SK-N-SH treated with all-trans-retinoic acid at 6 μM for 48 hours (cell line): ENCODE results near the gene UBTD1.

Experiments
- ATAC-seq: fragments of 200-7000 bp; cut with Tn5 transposase; 3 replicates; pipeline ENCODE4 v1.9.1; 2020; ENCODE audit warnings: mild to moderate bottlenecking, moderate library complexity
- ARNTL ChIP-seq: fragments of 450-650 bp; formaldehyde crosslinking; IDR thresholded peaks from 2 replicates; pipeline ENCODE4 v1.5.0; 2020; ENCODE audit warnings: low read depth, mild to moderate bottlenecking, moderate library complexity, borderline replicate concordance
- BACH2 ChIP-seq: fragments of 250-450 bp; sonication (Bioruptor Pico); IDR thresholded peaks from 2 replicates; pipeline ENCODE4 v1.9.0; 2021; ENCODE audit warnings: mild to moderate bottlenecking, borderline replicate concordance
- GLIS3 ChIP-seq: fragments of 250-450 bp; sonication (Bioruptor Pico); IDR thresholded peaks from 2 replicates; pipeline ENCODE4 v1.5.0; 2020; ENCODE audit warnings: mild to moderate bottlenecking, moderate library complexity
- OSR1 ChIP-seq: fragments of 250-450 bp; sonication (Bioruptor Pico); IDR thresholded peaks from 2 replicates; pipeline ENCODE4 v1.8.0; 2022; ENCODE audit warnings: moderate library complexity, mild to moderate bottlenecking, inconsistent platforms
- PATZ1 ChIP-seq: fragments of 250-450 bp; sonication (Bioruptor Pico); IDR thresholded peaks from 2 replicates; pipeline ENCODE4 v1.8.0; 2020; ENCODE audit warnings: mild to moderate bottlenecking, moderate library complexity, borderline replicate concordance
- POU6F1 ChIP-seq: fragments of 250-450 bp; sonication (Bioruptor Pico); IDR thresholded peaks from 2 replicates; pipeline ENCODE4 v1.8.0; 2021; ENCODE audit warnings: low read depth, mild to moderate bottlenecking, moderate library complexity, borderline replicate concordance
- PPARA ChIP-seq: fragments of 250-450 bp; sonication (Bioruptor Pico); IDR thresholded peaks from 2 replicates; pipeline ENCODE4 v1.5.0; 2020; ENCODE audit warnings: mild to moderate bottlenecking, borderline replicate concordance
- RARB ChIP-seq: fragments of 250-450 bp; sonication (Bioruptor Pico); IDR thresholded peaks from 2 replicates; pipeline ENCODE4 v1.8.0; 2021; ENCODE audit warnings: mild to moderate bottlenecking, moderate library complexity
- SNAI2 ChIP-seq: fragments of 250-450 bp; sonication (Bioruptor Pico); IDR thresholded peaks from 2 replicates; pipeline ENCODE4 v1.5.0; 2020; ENCODE audit warnings: mild to moderate bottlenecking, moderate library complexity
- TCF4 ChIP-seq: fragments of 250-450 bp; sonication (Bioruptor Pico); IDR thresholded peaks from 2 replicates; pipeline ENCODE4 v1.8.0; 2021; ENCODE audit warnings: mild to moderate bottlenecking, moderate library complexity, borderline replicate concordance
- TOX ChIP-seq: fragments of 250-450 bp; sonication (Bioruptor Pico); IDR thresholded peaks from 2 replicates; pipeline ENCODE4 v1.8.0; 2021; ENCODE audit warnings: mild to moderate bottlenecking, moderate library complexity, borderline replicate concordance
- TSHZ2 ChIP-seq: fragments of 250-450 bp; sonication (Bioruptor Pico); IDR thresholded peaks from 2 replicates; pipeline ENCODE4 v1.5.0; 2020; ENCODE audit warnings: mild to moderate bottlenecking, moderate library complexity
- ZFP30 ChIP-seq: fragments of 450-650 bp; formaldehyde crosslinking; IDR thresholded peaks from 2 replicates; pipeline ENCODE4 v1.5.0; 2022; ENCODE audit warnings: mild to moderate bottlenecking, moderate library complexity
- ZNF565 ChIP-seq: fragments of 450-650 bp; formaldehyde crosslinking; conservative IDR thresholded peaks from 2 replicates; pipeline ENCODE4 v1.5.0; 2020; ENCODE audit warnings: low read depth, mild to moderate bottlenecking, moderate library complexity
- ZNF70 ChIP-seq: fragments of 450-650 bp; formaldehyde crosslinking; IDR thresholded peaks from 2 replicates; pipeline ENCODE4 v1.5.0; 2020; ENCODE audit warnings: mild to moderate bottlenecking, moderate library complexity
- ZNF8 ChIP-seq: fragments of 450-650 bp; formaldehyde crosslinking; IDR thresholded peaks from 2 replicates; pipeline ENCODE4 v1.5.0; 2020; ENCODE audit warnings: mild to moderate bottlenecking, moderate library complexity

Gene UBTD1

GRCh38 chr10:97584060-97584797, 85.5 kb downstream of the UBTD1 start, which contains the start of gene HOGA1 (continued):
- TF ChIP-seq TSHZ2 (CRISPR knock-in tag), result no peak
- no peak for TF ChIP-seq RARB (CRISPR knock-in tag)
- no peak for TF ChIP-seq ZFP30 (CRISPR knock-in tag)

- no peak for ATAC-seq
- TF ChIP-seq PPARA (CRISPR knock-in tag) (no peak), TSHZ2 (CRISPR knock-in tag) (no peak), ZNF565 (CRISPR knock-in tag) (no peak), SNAI2 (CRISPR knock-in tag) (no peak), GLIS3 (CRISPR knock-in tag) (no peak), TOX (CRISPR knock-in tag) (no peak), BACH2 (CRISPR knock-in tag) (no peak), PATZ1 (no peak), ZNF8 (CRISPR knock-in tag) (no peak), RARB (CRISPR knock-in tag) (no peak), ZNF70 (CRISPR knock-in tag) (no peak), OSR1 (no peak), ARNTL (CRISPR knock-in tag) (no peak), POU6F1 (CRISPR knock-in tag) (no peak)
Measured at GRCh38 chr10:97584798-97585438, 86.2 kb downstream of the UBTD1 start.

- ATAC-seq, result no peak
- no peak for TF ChIP-seq POU6F1 (CRISPR knock-in tag)
- TF ChIP-seq TCF4 (CRISPR knock-in tag), result no peak
Measured at GRCh38 chr10:97585439-97585811, 86.7 kb downstream of the UBTD1 start.
